Activated gamma-delta T cell treated with Interleukin-2 at 50 U/mL for 16 hours (primary cell): Measurements from ENCODE around the gene B9D2.
"Not testable (repeated sequence)": the region's sequence is repeated elsewhere in the genome, so short reads cannot be mapped to it uniquely, and the experiment has no call there.

Source experiments
- DNase-seq: peaks from one replicate; pipeline ENCODE4 v3.0.0-alpha.2; 2020

B9D2 gene

GRCh38 chr19:41363753-41364523 is at the start of gene B9D2:
B9D2 (minus strand) TSS chr19:41364149; CDS start chr19:41363519, 630 bp downstream.
- DNase-seq, result peak; percentile 98

- no peak for DNase-seq
Observed at GRCh38 chr19:41412953-41413352, 49.0 kb upstream of the B9D2 start.

GRCh38 chr19:41411968-41412265 is 48.0 kb upstream of the B9D2 start:
- DNase-seq, result no peak

GRCh38 chr19:41411100-41411967 is 47.4 kb upstream of the B9D2 start:
- no peak for DNase-seq

GRCh38 chr19:41410336-41411054 is 46.5 kb upstream of the B9D2 start:
- DNase-seq, result no peak

GRCh38 chr19:41409288-41409687 is 45.3 kb upstream of the B9D2 start:
- no peak for DNase-seq

GRCh38 chr19:41408846-41409245 is 44.9 kb upstream of the B9D2 start:
- DNase-seq, result not testable (repeated sequence)

- DNase-seq, result no peak
Observed at GRCh38 chr19:41408256-41408655, 44.3 kb upstream of the B9D2 start.

- DNase-seq, result no peak
Observed at GRCh38 chr19:41407271-41407670, 43.3 kb upstream of the B9D2 start.

- DNase-seq, result no peak
Observed at GRCh38 chr19:41405776-41406175, 41.8 kb upstream of the B9D2 start.

- DNase-seq, result no peak
Observed at GRCh38 chr19:41403181-41403970, 39.4 kb upstream of the B9D2 start.

- no peak for DNase-seq
Observed at GRCh38 chr19:41402010-41402409, 38.1 kb upstream of the B9D2 start.

GRCh38 chr19:41401483-41401882 is 37.5 kb upstream of the B9D2 start:
- no peak for DNase-seq

- DNase-seq, result no peak
Observed at GRCh38 chr19:41399525-41399924, 35.6 kb upstream of the B9D2 start.

GRCh38 chr19:41399091-41399490 is 35.1 kb upstream of the B9D2 start:
- no peak for DNase-seq

GRCh38 chr19:41398598-41398997 is 34.6 kb upstream of the B9D2 start:
- no peak for DNase-seq

GRCh38 chr19:41398050-41398418 is 34.1 kb upstream of the B9D2 start:
- no peak for DNase-seq

- peak; percentile 99 for DNase-seq
Observed at GRCh38 chr19:41397086-41398049, 33.4 kb upstream of the B9D2 start, which contains the start of the genes BCKDHA and EXOSC5. BCKDHA (plus strand) TSS chr19:41397818; CDS start chr19:41397828, 10 bp downstream. EXOSC5 (minus strand) TSS chr19:41397359; CDS start chr19:41397328, 31 bp downstream.

- DNase-seq, result no peak
Observed at GRCh38 chr19:41395355-41395754, 31.4 kb upstream of the B9D2 start.

GRCh38 chr19:41392775-41393174 is 28.8 kb upstream of the B9D2 start:
- DNase-seq, result no peak

- no peak for DNase-seq
Observed at GRCh38 chr19:41391618-41392017, 27.7 kb upstream of the B9D2 start.
